Skeletal muscle cell (primary cell): ENCODE data around the gene FRMPD4.

Experiments
- DNase-seq: peaks from one replicate; pipeline ENCODE4 v3.0.0-alpha.2; 2010; ENCODE audit warnings: low read depth
- H3K4me3 ChIP-seq: 2 replicates; pipeline ENCODE4 v1.5.1; 2011; ENCODE audit warnings: low read depth, mild to moderate bottlenecking, control low read depth, low read length, moderate library complexity

FRMPD4 gene

GRCh38 chrX:12278151-12278550 is 139.9 kb downstream of the FRMPD4 start:
- DNase-seq: no peak
- no peak overlapping the region for H3K4me3 ChIP-seq

DNA sequence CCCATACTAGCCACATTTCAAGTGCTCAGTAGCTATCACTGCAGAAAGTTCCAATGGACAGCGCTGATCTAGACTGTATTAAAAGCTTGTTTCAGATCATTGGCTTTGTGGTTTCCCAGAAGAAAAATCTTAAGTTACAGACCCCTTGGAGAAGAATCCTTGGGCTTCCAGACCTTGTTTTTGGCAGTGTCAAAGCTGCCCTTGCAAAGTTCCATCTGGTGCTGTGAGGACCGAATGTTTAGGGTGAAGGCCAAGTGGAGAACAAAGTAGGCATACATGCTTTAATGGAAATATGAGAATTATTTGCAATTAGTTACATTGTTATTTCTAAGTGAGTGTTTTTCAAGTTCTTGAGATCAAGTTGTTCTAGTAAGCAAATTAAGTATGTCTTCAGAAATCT is 144.7 kb downstream of the FRMPD4 start:
- no peak for DNase-seq
- H3K4me3 ChIP-seq: no peak overlapping the region

DNA sequence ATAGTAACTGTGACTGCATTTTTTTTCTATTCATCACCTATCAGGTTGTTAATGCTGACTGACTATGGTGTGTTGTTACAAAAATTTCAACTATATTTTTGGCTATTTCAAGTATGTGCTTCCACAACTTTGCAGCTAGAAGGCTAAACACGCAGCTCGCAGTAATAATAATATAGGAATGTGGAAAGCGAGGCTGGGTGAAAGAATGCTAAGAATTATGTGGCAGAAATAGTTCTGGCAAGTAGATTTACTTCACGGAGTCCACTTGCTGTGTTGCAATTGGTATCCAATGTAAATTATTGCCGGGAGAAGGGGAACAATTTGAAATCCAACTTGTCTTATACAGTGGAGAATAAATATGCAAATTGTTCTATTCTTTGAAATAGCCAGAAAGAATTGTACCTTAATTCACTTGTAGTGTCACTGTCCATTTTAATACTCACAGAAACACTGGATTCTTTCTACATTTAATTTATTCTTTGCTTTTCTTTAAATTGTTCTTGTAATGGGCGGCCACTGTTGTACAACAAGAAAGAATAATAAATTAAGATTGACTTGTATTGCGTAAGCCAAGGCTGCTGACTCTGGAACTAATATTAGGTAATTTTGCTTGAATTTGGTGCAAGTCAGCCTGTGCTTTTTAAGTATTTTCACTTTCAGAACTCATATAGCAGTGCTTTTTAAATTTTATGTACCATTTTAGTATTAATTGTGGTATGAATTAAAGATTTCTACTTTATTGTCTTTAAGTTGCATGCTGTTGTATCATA is 154.9 kb downstream of the FRMPD4 start:
- no peak overlapping the region for H3K4me3 ChIP-seq
- no peak for DNase-seq

- H3K4me3 ChIP-seq: no peak overlapping the region
These were observed 159.1 kb downstream of the FRMPD4 start for GRCh38 chrX:12297353-12297752.

GRCh38 chrX:12301288-12301687 is 163.0 kb downstream of the FRMPD4 start:
- DNase-seq: no peak
- H3K4me3 ChIP-seq: no peak overlapping the region

More at GRCh38 chrX:12297353-12297752, 159.1 kb downstream of the FRMPD4 start:
- no peak for DNase-seq

DNA sequence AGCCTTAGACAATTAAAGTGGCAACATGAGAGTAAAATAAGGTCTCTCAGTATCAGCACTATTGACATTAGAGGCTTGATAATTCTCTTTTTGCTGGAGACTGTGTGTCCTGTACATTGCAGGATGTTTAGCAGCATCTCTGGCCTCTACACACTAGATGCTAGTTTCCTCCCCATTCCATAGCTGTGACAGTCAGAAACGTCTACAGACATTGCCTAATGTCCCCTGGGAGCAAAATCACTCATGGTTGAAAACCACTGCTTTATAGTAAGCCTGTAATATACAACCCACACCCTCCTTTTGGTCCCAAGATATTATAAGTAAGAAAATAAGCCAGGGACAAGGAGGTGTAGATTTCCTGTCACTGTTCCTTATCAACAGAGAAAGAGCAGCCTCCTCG is 166.0 kb downstream of the FRMPD4 start:
- H3K4me3 ChIP-seq: no peak overlapping the region
- DNase-seq: peak; percentile 73

GRCh38 chrX:12307961-12308360 is 169.7 kb downstream of the FRMPD4 start:
- DNase-seq: no peak

DNA sequence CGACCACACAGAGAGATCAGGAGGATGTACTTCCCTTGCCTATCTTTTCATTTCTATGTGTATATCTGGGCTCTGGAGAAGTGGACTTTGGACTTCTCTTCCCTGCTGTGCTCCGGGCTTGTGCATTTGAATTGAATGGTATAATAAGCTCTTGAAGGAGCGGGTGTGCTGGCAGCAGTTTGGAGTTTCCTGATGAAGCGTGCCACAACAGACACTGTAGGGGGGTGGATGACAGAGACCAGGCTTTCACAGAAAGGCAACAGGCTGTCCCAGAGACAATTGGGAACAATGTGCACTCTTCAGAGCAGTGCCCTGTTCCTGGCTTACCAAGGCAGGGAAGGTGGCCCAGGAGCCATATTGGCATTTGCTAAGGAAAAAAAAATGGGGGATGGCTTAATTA is 170.1 kb downstream of the FRMPD4 start:
- no peak for DNase-seq
- H3K4me3 ChIP-seq: no peak overlapping the region

More at GRCh38 chrX:12307961-12308360, 169.7 kb downstream of the FRMPD4 start:
- H3K4me3 ChIP-seq: no peak overlapping the region

DNA sequence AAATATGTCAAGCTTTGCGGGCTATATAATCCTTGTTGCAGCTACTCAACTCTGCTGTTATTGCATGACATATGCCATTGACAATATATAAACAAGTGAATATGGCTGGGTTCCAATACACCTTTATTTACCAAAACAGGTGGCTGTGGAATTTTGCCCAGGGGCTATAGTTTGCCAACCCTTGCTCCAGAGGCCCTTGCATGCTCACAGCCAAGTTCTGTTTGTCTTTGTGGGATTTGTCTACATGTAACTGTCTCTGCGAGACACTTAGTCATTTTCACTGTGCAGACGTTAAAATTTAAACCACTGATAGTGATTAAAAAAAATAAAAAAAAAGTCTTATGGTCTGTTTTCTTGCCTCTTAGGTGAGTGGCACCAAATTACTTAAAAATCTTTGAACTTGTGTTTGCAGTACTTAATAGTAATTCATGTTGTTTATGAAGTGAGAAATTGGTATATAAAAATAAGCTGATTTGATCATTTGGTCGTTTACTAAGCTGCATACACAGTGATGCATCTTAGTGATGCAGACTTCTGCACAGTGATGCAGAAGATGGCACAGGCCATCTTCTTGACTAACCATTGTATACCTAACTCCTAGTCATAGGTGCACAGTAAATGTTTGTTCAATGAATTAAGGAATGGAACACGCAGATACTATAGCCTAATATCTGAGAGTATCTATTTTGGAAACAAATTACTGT is 170.9 kb downstream of the FRMPD4 start:
- no peak overlapping the region for H3K4me3 ChIP-seq
- no peak for DNase-seq

- no peak for DNase-seq
- no peak overlapping the region for H3K4me3 ChIP-seq
These were observed 171.4 kb downstream of the FRMPD4 start for GRCh38 chrX:12309744-12310076.

GRCh38 chrX:12314651-12315050 is 176.4 kb downstream of the FRMPD4 start:
- no peak overlapping the region for H3K4me3 ChIP-seq
- no peak for DNase-seq

DNA sequence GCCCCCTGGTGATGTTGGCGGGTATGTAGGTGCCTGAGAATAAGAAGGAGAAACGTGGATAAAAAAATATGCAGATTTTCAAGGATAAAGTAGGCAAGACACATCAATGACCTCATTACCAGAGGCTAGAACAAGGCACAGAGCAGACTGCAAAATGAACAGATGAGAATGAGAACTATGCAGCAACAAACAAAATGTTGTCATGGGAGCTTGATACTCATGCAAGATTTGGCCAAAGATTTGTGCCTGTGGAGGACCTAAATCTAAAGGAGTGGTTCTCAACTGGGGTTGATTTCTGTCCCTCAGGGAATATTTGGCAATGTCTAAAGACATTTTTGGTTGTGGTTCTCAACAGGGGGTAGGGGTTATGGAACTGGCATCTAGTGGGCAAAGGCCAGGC is 177.3 kb downstream of the FRMPD4 start:
- H3K4me3 ChIP-seq: no peak overlapping the region
- no peak for DNase-seq

DNA sequence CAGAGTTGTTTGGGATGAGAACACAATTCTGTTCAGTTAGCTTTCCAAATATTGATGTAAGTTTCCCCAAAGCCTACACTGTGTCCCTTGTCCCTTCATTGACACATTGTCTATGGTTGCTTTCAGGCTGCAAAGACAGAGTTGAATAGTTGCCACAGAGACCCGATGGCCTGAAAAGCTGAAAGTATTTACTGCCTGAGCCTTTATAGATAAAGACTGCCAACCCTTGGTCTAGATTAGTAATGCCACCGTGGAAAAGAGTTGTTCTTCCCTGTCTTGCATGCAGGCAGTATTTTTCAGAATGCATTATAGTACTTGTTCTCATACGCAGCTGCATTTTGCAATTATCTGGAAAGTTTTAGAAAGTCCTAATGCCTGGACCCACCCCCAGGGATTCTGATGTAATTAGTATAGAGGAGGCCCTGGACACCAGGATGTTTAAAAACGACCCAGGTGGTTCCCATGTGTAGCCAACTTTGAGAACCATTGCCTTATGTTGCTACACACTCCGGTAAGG is 180.8 kb downstream of the FRMPD4 start:
- DNase-seq: no peak
- H3K4me3 ChIP-seq: no peak overlapping the region

GRCh38 chrX:12319992-12320391 is 181.7 kb downstream of the FRMPD4 start:
- H3K4me3 ChIP-seq: no peak overlapping the region
- DNase-seq: no peak

- H3K4me3 ChIP-seq: no peak overlapping the region
- no peak for DNase-seq
These were observed 183.8 kb downstream of the FRMPD4 start for GRCh38 chrX:12322031-12322430.

DNA sequence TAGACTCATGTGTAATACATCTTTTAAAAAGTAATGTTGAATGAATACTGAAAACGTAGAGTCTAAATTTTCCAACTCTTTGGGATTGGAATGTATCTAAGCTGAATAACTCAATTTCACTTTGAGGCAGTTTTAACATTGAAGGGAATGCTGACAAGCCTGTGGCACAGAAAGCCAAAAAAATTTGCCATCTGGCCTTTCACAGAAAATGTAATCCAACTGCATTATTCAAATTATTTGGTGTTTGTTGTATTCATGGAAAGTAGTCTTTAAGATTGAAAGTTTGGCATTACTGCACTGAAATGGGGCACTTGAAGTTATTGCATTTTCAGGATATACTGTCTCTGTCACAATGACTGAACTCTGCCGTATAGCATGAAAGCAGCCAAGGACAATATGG is 186.9 kb downstream of the FRMPD4 start:
- no peak for DNase-seq
- H3K4me3 ChIP-seq: no peak overlapping the region

DNA sequence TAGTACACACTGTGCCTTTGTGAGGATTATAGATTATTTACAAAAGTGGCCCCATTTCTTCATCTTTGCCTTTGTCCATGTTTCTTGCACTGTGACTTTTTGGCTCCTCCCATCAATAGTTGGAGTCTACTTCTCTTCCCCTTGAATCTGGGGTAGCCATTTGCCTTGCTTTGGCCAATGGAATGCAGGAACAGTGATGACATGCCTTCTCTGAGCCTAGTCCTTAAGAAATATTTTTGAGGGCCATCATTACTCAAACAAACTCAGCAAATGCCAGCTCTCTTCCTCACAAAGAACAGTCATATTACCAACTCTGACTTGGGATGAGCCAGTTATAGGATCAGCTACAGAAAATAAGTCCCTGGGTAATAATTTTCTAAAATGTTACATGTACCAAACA is 189.6 kb downstream of the FRMPD4 start:
- H3K4me3 ChIP-seq: no peak overlapping the region
- no peak for DNase-seq

- no peak overlapping the region for H3K4me3 ChIP-seq
- no peak for DNase-seq
These were observed 191.2 kb downstream of the FRMPD4 start for GRCh38 chrX:12329476-12329875.

- no peak for DNase-seq
- no peak overlapping the region for H3K4me3 ChIP-seq
These were observed 192.6 kb downstream of the FRMPD4 start for GRCh38 chrX:12330841-12331240.

- no peak overlapping the region for H3K4me3 ChIP-seq
- DNase-seq: no peak
These were observed 194.6 kb downstream of the FRMPD4 start for GRCh38 chrX:12332786-12333347.

- no peak overlapping the region for H3K4me3 ChIP-seq
- DNase-seq: no peak
These were observed 201.6 kb downstream of the FRMPD4 start for GRCh38 chrX:12339921-12340320.
